ENCODE measurements around the gene MUS81.
A peak's percentile ranks its signal among the peaks of the same experiment; 100 is the strongest.

DNA sequence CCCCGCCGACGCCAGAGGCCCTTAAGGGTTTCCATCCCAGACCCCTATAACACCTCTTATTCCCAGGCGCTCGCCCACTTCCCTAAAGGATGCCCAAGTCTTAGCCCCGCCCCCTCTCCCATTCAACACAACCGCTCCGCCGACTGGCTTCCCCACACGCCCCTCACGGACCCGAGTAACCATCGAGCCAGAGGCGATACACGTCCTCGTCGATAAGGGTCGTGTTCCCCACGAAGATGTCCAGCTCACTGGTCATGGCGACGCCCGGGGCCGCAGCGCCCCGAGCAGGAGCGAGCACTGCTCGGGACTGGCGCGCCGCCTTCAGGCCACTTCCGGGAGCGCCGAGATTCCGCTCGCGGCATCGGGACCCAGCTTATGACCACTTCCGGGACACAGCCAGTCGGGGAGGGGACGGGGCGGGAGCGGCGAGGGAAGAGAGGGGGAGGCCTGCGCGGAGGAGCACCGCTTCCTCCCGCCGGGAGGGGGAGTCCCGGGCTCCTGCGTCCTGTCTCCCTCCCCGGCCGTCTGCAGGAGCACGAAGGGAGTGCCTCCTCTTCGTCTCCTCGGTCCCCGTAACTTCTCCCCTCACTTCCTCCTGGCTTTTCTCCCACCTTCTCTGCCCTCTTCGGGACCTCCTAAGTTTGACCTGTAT, 28.1 kb downstream of the MUS81 start, which contains the start of gene FIBP:
- TF ChIP-seq TAF1 (IDR thresholded peaks at IDR 0.05; ENCODE audit: low read depth, low read length) (no peak; the same call in 1 of the 2 replicates), POLR2AphosphoS5 (IDR thresholded peaks at IDR 0.05; ENCODE audit: low read depth, low read length) (peak; percentile 83), POLR2A (IDR thresholded peaks at IDR 0.05; ENCODE audit: low read depth, low read length) (peak; percentile 83), POU2F2 (IDR thresholded peaks at IDR 0.05; ENCODE audit: low read depth, low read length) (peak; percentile 51; the same call in 1 of the 2 replicates)
